KMS-11 (cell line): ENCODE results near the gene SLC7A14.

Experiments used
- H2AFZ ChIP-seq: fragments of 200-600 bp; sonication (generic); 2 replicates; pipeline ENCODE4 v1.6.1; 2016; ENCODE audit warnings: antibody characterized with exemption, mixed run types, low read depth
- H3K27ac ChIP-seq: fragments of 200-600 bp; sonication (generic); 2 replicates; pipeline ENCODE4 v1.6.1; 2016; ENCODE audit warnings: mild to moderate bottlenecking, mixed run types
- H3K27me3 ChIP-seq: fragments of 200-600 bp; sonication (generic); 2 replicates; pipeline ENCODE4 v1.6.1; 2017; ENCODE audit warnings: mild to moderate bottlenecking, low read depth, mixed run types, moderate library complexity; ENCODE audit not compliant: insufficient read depth
- H3K36me3 ChIP-seq: fragments of 200-600 bp; sonication (generic); 2 replicates; pipeline ENCODE4 v1.6.1; 2017; ENCODE audit warnings: mild to moderate bottlenecking, mixed run types; ENCODE audit not compliant: insufficient read depth
- H3K4me1 ChIP-seq: fragments of 200-600 bp; sonication (generic); 2 replicates; pipeline ENCODE4 v1.6.1; 2016; ENCODE audit warnings: mild to moderate bottlenecking, low read depth, mixed run types; ENCODE audit not compliant: poor library complexity, severe bottlenecking
- H3K4me2 ChIP-seq: fragments of 200-600 bp; sonication (generic); 2 replicates; pipeline ENCODE4 v1.7.0; 2016; ENCODE audit warnings: mild to moderate bottlenecking, mixed run types
- H3K4me3 ChIP-seq: fragments of 200-600 bp; sonication (generic); IDR thresholded peaks from 2 replicates; pipeline ENCODE4 v1.6.1; 2017; ENCODE audit warnings: low read depth, low read length, mixed read lengths; ENCODE audit not compliant: insufficient read depth
- H3K79me2 ChIP-seq: fragments of 200-600 bp; sonication (generic); 2 replicates; pipeline ENCODE4 v1.6.1; 2016; ENCODE audit warnings: low read depth, mixed run types; ENCODE audit not compliant: insufficient read depth
- H3K9ac ChIP-seq: fragments of 200-600 bp; sonication (generic); 2 replicates; pipeline ENCODE4 v1.6.1; 2016; ENCODE audit warnings: mild to moderate bottlenecking, mixed run types
- H4K20me1 ChIP-seq: fragments of 200-600 bp; sonication (generic); 2 replicates; pipeline ENCODE4 v1.6.1; 2016; ENCODE audit warnings: mild to moderate bottlenecking, mixed run types; ENCODE audit not compliant: insufficient read depth
- TF ChIP-seq, protein P1 (sequence below): fragments of 200-600 bp; sonication (generic); conservative IDR thresholded peaks from 2 replicates; pipeline ENCODE4 v1.6.1; 2017; ENCODE audit warnings: low read depth, mild to moderate bottlenecking, antibody characterized with exemption, low read length, moderate library complexity, mixed read lengths

Gene SLC7A14

DNA sequence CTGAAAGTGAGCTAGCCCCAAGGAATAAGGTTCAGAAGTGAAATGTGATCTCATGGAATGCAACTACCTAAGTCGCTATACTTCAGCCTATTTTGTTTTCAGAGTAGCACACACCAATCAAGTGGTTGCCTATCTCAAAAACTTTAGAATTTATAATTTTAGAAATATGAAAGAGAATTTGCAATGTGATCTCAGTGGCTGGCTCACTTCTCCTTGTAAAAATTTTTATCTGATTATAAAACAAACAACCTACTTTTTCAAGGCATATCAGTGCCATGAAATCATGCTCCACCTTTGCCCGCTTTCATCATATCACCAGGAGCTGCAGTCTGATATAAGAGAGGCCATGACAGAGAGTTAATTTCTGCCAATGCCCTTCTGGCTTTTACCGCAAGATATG lies 119.9 kb downstream of the SLC7A14 start:
- no peak overlapping the region for H3K9ac ChIP-seq

DNA sequence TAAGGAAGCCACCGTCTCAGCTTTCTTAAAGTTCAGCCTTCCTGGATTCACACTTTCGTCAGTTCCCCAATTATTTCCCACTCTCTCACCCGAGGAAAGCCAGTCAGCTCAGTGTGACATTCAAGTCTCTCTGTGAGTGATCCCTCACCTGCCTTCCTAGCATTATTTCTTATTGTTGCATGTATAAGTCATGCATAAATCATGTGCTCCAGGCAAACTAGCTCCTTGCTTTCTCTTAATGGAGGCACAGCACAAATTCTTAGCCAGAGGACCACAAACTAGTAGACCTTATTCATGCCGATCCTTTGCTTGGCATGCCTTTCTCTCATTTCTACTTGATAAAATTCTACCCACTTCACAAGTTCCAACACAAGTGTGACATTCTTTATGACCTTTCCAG lies 122.9 kb downstream of the SLC7A14 start:
- Histone ChIP-seq H3K4me1 (no peaks in the 10 kb centered on the region), H3K27ac (no peak overlapping the region), H4K20me1 (no peaks in the 10 kb centered on the region), H3K79me2 (no peaks in the 10 kb centered on the region), H3K9ac (no peak overlapping the region), H3K4me3 (no peak overlapping the region), H3K4me2 (no peak overlapping the region), H3K27me3 (no peaks in the 10 kb centered on the region), H3K36me3 (no peaks in the 10 kb centered on the region), H2AFZ (no peak overlapping the region)
- TF ChIP-seq, protein P1, sequence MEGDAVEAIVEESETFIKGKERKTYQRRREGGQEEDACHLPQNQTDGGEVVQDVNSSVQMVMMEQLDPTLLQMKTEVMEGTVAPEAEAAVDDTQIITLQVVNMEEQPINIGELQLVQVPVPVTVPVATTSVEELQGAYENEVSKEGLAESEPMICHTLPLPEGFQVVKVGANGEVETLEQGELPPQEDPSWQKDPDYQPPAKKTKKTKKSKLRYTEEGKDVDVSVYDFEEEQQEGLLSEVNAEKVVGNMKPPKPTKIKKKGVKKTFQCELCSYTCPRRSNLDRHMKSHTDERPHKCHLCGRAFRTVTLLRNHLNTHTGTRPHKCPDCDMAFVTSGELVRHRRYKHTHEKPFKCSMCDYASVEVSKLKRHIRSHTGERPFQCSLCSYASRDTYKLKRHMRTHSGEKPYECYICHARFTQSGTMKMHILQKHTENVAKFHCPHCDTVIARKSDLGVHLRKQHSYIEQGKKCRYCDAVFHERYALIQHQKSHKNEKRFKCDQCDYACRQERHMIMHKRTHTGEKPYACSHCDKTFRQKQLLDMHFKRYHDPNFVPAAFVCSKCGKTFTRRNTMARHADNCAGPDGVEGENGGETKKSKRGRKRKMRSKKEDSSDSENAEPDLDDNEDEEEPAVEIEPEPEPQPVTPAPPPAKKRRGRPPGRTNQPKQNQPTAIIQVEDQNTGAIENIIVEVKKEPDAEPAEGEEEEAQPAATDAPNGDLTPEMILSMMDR: no peak

More for the DNA sequence above, 119.9 kb downstream of the SLC7A14 start:
- no peak overlapping the region for H3K27ac ChIP-seq
- no peaks in the 10 kb centered on the region for H3K36me3 ChIP-seq
- no peaks in the 10 kb centered on the region for H3K27me3 ChIP-seq
- H3K4me1 ChIP-seq: no peaks in the 10 kb centered on the region
- no peak overlapping the region for H3K4me2 ChIP-seq
- H3K79me2 ChIP-seq: no peaks in the 10 kb centered on the region
- H3K4me3 ChIP-seq: no peak overlapping the region
- no peak overlapping the region for H2AFZ ChIP-seq
- TF ChIP-seq, protein P1: no peak
- no peaks in the 10 kb centered on the region for H4K20me1 ChIP-seq

DNA sequence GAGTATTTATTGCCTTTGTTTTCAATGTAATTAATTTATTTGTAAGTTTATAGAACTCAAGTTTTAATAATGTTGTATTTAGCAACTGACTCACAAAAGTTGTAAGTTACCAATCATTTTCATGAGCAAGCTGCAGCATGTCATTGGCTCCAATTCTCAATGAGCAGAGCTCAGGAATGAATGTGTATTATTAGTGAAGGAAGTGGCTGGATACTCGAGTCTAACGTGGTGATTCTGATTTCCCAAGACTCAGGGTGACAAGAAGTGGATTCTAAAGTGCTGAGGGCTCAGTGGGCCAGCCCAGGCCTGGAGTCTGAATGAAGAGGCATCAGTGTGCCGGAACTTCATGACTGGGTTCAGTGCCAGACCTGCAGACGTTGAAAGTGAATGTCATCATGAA lies 127.6 kb downstream of the SLC7A14 start:
- H3K9ac ChIP-seq: no peak overlapping the region
- H4K20me1 ChIP-seq: no peaks in the 10 kb centered on the region
- H3K27ac ChIP-seq: no peak overlapping the region
- H3K36me3 ChIP-seq: no peaks in the 10 kb centered on the region
- no peaks in the 10 kb centered on the region for H3K79me2 ChIP-seq
- H2AFZ ChIP-seq: no peak overlapping the region
- no peaks in the 10 kb centered on the region for H3K4me1 ChIP-seq
- H3K4me2 ChIP-seq: no peak overlapping the region
- TF ChIP-seq, protein P1: no peak
- H3K27me3 ChIP-seq: no peaks in the 10 kb centered on the region
- H3K4me3 ChIP-seq: no peak overlapping the region

DNA sequence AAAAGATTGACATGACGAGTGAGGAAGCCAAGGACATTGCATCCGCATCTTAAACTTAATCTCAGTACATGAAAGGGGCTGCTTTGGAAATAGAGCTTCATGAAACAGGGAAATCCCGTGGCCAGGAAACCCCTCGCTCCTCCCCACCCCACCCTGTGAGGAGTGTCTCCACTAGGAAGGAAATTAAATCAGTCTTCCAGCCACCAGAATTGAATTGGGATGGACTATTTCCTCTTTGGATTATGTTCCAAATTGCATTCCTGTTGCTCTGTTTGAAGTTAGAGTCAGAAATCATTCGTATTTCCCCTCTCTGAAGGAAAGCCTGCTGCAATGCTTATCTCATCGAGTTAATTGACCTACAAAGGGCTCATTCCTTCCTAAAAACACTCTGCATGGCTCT lies 131.4 kb downstream of the SLC7A14 start:
- no peak overlapping the region for H3K4me3 ChIP-seq
- TF ChIP-seq, protein P1: no peak
- H3K27me3 ChIP-seq: no peaks in the 10 kb centered on the region
- H3K36me3 ChIP-seq: no peaks in the 10 kb centered on the region
- H3K9ac ChIP-seq: no peak overlapping the region
- no peaks in the 10 kb centered on the region for H3K4me1 ChIP-seq
- no peaks in the 10 kb centered on the region for H3K79me2 ChIP-seq
- H3K4me2 ChIP-seq: no peak overlapping the region
- no peaks in the 10 kb centered on the region for H4K20me1 ChIP-seq
- no peak overlapping the region for H3K27ac ChIP-seq
- no peak overlapping the region for H2AFZ ChIP-seq
